ENCODE results near the gene PCDHB11.

GRCh38 chr5:141241496-141241895, 42.1 kb downstream of the PCDHB11 start:
- no peak for TF ChIP-seq CTCF (IDR thresholded peaks at IDR 0.05; ENCODE audit: low read depth, low read length, missing input control)
- no peak for TF ChIP-seq MAX (IDR thresholded peaks at IDR 0.05)
- TF ChIP-seq ATF3 (IDR thresholded peaks at IDR 0.05) = no peak
- TF ChIP-seq GABPA (IDR thresholded peaks at IDR 0.05 in 1 of 2, conservative IDR thresholded peaks at IDR 0.05 in 1 of 2) = no peak
- TF ChIP-seq REST (IDR thresholded peaks at IDR 0.05) = no peak
- TF ChIP-seq TAF1 (conservative IDR thresholded peaks at IDR 0.05) = no peak
- no peak for TF ChIP-seq RAD21 (IDR thresholded peaks at IDR 0.05)
